ENCODE results near the gene PDGFB. TPM values are rescaled to one million over a fixed set of nuclear protein-coding genes. Genes with fewer than 3 reads are reported as not detected.

PDGFB gene
- total and polyA plus RNA-seq, 10 donors, result 1.7 to 20.5 (median 8.5) TPM

DNA sequence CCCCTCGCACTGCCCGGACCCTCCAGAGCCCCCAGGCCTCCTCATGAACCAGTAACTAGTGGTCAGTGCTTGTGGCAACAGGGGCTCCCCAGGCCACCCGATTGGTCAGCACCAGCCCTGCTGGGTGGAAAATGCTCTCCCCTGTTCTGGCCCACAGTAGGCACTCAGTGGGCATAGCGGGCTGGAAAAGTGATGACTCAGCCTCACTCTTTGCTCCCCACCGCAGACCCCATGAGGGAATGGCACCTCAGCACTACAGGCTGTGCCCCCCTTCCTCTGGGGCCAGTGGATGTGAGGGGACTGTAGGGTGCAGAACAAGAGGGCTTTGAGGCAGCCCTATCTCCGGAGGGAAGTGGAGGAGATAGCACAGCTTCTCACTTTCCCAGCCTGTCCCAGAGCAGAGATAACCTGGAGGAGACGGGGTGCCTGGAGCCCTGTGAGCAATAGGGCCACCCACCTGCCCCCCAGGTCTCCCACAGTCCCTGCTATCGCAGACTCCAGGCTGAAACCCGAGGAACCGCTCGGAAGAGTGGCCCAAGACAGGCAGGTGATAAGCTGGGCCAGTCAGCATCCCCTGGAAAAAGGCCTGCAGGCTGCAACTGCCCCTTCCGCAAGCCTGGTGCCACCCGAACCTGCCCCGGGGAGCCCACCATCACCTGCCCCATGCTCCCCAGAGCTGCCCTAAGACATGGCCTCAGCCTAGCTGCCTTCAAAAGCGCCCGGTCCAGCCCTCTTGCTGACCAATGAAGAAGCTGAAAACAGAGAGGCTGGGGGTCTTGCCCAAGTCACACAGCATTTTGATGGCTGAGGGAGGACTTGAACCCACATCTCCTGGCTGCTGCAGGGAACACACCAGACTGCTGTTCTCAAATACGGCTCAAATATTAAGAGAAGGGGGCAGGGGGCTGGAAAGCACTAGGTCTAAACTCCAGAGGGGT, 29.4 kb upstream of the PDGFB start:
- no peak overlapping the region for H3K4me3 ChIP-seq
- TF ChIP-seq POLR2AphosphoS5 (IDR thresholded peaks at IDR 0.05), result no peak
- TF ChIP-seq POLR2A (IDR thresholded peaks at IDR 0.05), result no peak
- TF ChIP-seq, protein P1, sequence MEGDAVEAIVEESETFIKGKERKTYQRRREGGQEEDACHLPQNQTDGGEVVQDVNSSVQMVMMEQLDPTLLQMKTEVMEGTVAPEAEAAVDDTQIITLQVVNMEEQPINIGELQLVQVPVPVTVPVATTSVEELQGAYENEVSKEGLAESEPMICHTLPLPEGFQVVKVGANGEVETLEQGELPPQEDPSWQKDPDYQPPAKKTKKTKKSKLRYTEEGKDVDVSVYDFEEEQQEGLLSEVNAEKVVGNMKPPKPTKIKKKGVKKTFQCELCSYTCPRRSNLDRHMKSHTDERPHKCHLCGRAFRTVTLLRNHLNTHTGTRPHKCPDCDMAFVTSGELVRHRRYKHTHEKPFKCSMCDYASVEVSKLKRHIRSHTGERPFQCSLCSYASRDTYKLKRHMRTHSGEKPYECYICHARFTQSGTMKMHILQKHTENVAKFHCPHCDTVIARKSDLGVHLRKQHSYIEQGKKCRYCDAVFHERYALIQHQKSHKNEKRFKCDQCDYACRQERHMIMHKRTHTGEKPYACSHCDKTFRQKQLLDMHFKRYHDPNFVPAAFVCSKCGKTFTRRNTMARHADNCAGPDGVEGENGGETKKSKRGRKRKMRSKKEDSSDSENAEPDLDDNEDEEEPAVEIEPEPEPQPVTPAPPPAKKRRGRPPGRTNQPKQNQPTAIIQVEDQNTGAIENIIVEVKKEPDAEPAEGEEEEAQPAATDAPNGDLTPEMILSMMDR (IDR thresholded peaks at IDR 0.05 in 8 of 11, conservative IDR thresholded peaks at IDR 0.05 in 3 of 11), result no peak
- peaks cover 0 to 11% (median 4%) of the 10 kb centered on the region in 8 donors for H3K9me3 ChIP-seq
- H3K27ac ChIP-seq, result no peak overlapping the region
- H3K27me3 ChIP-seq (replicated peaks in 1 of 7), result peaks cover 0 to 21% (median 2%) of the 10 kb centered on the region in 7 donors
- no peaks in the 10 kb centered on the region for H3K36me3 ChIP-seq
- intact Hi-C loops (cut with DNase I; ENCODE audit: low total_unique reads), result no loop called here
- WGBS, 5 donors, result 76 to 92% (median 85%) methylated on average over 15 to 17 of the region's 17 CpGs
- H3K4me1 ChIP-seq, result peaks cover 0 to 13% (median 6%) of the 10 kb centered on the region in 6 donors
- DNase-seq, result no peak

DNA sequence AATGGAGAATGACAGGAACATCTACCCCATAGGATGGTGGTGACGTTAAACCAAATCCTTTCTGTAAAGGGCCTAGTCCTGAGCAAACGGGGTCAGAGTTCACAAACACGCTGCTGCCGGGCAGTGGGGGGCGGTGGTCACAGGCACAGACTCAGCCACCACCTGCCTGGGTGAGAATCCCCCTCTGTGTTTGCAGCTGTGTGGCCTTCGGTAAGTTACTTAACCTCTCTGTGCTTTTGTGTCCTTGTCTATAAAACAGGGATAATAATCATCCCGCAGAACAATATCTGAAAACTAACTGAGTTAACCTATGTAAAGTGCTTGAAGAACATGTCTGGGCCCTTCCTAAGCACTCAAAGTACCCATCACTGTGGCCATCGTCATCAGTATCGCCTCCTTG, 26.0 kb upstream of the PDGFB start:
- Histone ChIP-seq H3K4me1 (peaks cover 0 to 11% (median 1%) of the 10 kb centered on the region in 6 donors), H3K9me3 (peaks cover 0 to 6% (median 0%) of the 10 kb centered on the region in 8 donors), H3K36me3 (no peaks in the 10 kb centered on the region), H3K4me3 (no peak overlapping the region), H3K27me3 (replicated peaks in 1 of 7) (peaks cover 0 to 7% (median 0%) of the 10 kb centered on the region in 7 donors), H3K27ac (no peak overlapping the region)
- DNase-seq, result no peak
- intact Hi-C loops (cut with DNase I; ENCODE audit: low total_unique reads), result no loop called here
- TF ChIP-seq, protein P1 (IDR thresholded peaks at IDR 0.05 in 8 of 11, conservative IDR thresholded peaks at IDR 0.05 in 3 of 11), result no peak
- TF ChIP-seq POLR2A (IDR thresholded peaks at IDR 0.05) (no peak), POLR2AphosphoS5 (IDR thresholded peaks at IDR 0.05) (no peak)
- 89 to 98% (median 96%) methylated on average over 9 of the region's 9 CpGs for WGBS, 5 donors

DNA sequence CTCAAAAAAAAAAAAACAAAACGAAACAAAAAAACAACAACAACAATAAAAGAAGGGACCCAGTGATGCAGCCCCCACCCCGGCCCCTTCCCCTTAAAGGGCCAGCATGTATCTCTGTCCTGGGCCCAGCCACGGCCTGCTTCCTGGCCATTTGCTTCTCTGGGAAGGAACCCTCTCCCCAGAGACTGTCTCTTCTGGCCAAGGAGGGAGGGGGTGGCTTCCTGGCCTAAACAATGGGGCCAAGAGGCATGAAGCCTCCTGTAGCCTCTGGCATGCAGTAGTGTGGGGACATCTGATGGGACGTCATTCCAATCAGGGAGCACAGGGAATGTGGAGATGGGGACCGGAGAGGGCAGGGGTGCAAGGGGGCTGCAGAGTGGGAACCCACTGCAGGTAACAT, 25.5 kb upstream of the PDGFB start:
- Histone ChIP-seq H3K27ac (no peak overlapping the region), H3K4me1 (peaks cover 0 to 11% (median 1%) of the 10 kb centered on the region in 6 donors), H3K9me3 (peaks cover 0 to 6% (median 0%) of the 10 kb centered on the region in 8 donors), H3K4me3 (no peak overlapping the region), H3K36me3 (no peaks in the 10 kb centered on the region), H3K27me3 (replicated peaks in 1 of 7) (peaks cover 0 to 7% (median 0%) of the 10 kb centered on the region in 7 donors)
- DNase-seq, result no peak
- WGBS, 5 donors, result 57 to 70% (median 65%) methylated on average over 5 of the region's 5 CpGs
- TF ChIP-seq POLR2A (IDR thresholded peaks at IDR 0.05) (no peak), POLR2AphosphoS5 (IDR thresholded peaks at IDR 0.05) (no peak)
- TF ChIP-seq, protein P1 (IDR thresholded peaks at IDR 0.05 in 8 of 11, conservative IDR thresholded peaks at IDR 0.05 in 3 of 11), result no peak
- intact Hi-C loops (cut with DNase I; ENCODE audit: low total_unique reads), result no loop called here
